ENCODE measurements around the gene RHOT2. TPM values are rescaled to one million over a fixed set of nuclear protein-coding genes. Genes with fewer than 3 reads are reported as not detected.

Gene RHOT2
- total RNA-seq, 1 donor from 2014 or later, result 68.0 TPM

- no peak for DNase-seq (ENCODE audit: low read depth)
- Histone ChIP-seq H3K4me3 (ENCODE audit: low read depth, low read length) (no peak overlapping the region), H3K36me3 (ENCODE audit: control insufficient read depth, insufficient read depth, low read length) (no peaks in the 10 kb centered on the region), H3K27me3 (ENCODE audit: control insufficient read depth, insufficient read depth, low read length) (peaks cover 53% of the 10 kb centered on the region)
- TF ChIP-seq CTCF (IDR thresholded peaks at IDR 0.05; ENCODE audit: insufficient read depth, low read length, poor library complexity, severe bottlenecking), result no peak
Observed at GRCh38 chr16:694863-695354, 27.0 kb downstream of the RHOT2 start.

GRCh38 chr16:695355-696089 is 27.6 kb downstream of the RHOT2 start:
- no peak for TF ChIP-seq CTCF (IDR thresholded peaks at IDR 0.05; ENCODE audit: insufficient read depth, low read length, poor library complexity, severe bottlenecking)
- DNase-seq (ENCODE audit: low read depth), result no peak
- Histone ChIP-seq H3K4me3 (ENCODE audit: low read depth, low read length) (no peak overlapping the region), H3K27me3 (ENCODE audit: control insufficient read depth, insufficient read depth, low read length) (peaks cover 59% of the 10 kb centered on the region), H3K36me3 (ENCODE audit: control insufficient read depth, insufficient read depth, low read length) (no peaks in the 10 kb centered on the region)

- no peak for DNase-seq (ENCODE audit: low read depth)
- no peaks in the 10 kb centered on the region for H3K36me3 ChIP-seq (ENCODE audit: control insufficient read depth, insufficient read depth, low read length)
- no peak overlapping the region for H3K4me3 ChIP-seq (ENCODE audit: low read depth, low read length)
- no peak for TF ChIP-seq CTCF (IDR thresholded peaks at IDR 0.05; ENCODE audit: insufficient read depth, low read length, poor library complexity, severe bottlenecking)
- H3K27me3 ChIP-seq (ENCODE audit: control insufficient read depth, insufficient read depth, low read length), result peaks cover 80% of the 10 kb centered on the region
Observed at GRCh38 chr16:698911-699671, 31.2 kb downstream of the RHOT2 start.

GRCh38 chr16:700684-701584 is 33.0 kb downstream of the RHOT2 start:
- Histone ChIP-seq H3K36me3 (ENCODE audit: control insufficient read depth, insufficient read depth, low read length) (no peaks in the 10 kb centered on the region), H3K4me3 (ENCODE audit: low read depth, low read length) (no peak overlapping the region), H3K27me3 (ENCODE audit: control insufficient read depth, insufficient read depth, low read length) (peaks cover 76% of the 10 kb centered on the region)
- DNase-seq (ENCODE audit: low read depth), result no peak
- TF ChIP-seq CTCF (IDR thresholded peaks at IDR 0.05; ENCODE audit: insufficient read depth, low read length, poor library complexity, severe bottlenecking), result no peak

- no peaks in the 10 kb centered on the region for H3K36me3 ChIP-seq (ENCODE audit: control insufficient read depth, insufficient read depth, low read length)
- H3K27me3 ChIP-seq (ENCODE audit: control insufficient read depth, insufficient read depth, low read length), result peaks cover 84% of the 10 kb centered on the region
- no peak for DNase-seq (ENCODE audit: low read depth)
- H3K4me3 ChIP-seq (ENCODE audit: low read depth, low read length), result no peak overlapping the region
- TF ChIP-seq CTCF (IDR thresholded peaks at IDR 0.05; ENCODE audit: insufficient read depth, low read length, poor library complexity, severe bottlenecking), result no peak
Observed at GRCh38 chr16:702341-702740, 34.4 kb downstream of the RHOT2 start.

All from kidney epithelial cell (primary cell).